Muscle of leg (tissue), 11 donors: ENCODE results near the gene PRKCE. TPM values are rescaled to one million over a fixed set of nuclear protein-coding genes. Genes with fewer than 3 reads are reported as not detected.

Source experiments
- DNase-seq: peaks from one replicate; pipeline ENCODE4 v3.0.0; 2013
- H3K27ac ChIP-seq: one replicate; pipeline ENCODE4 v1.5.1; 2013; ENCODE audit warnings: mild to moderate bottlenecking, low read length, control low read depth
- H3K27me3 ChIP-seq: one replicate; pipeline ENCODE4 v1.6.1; 2013; ENCODE audit warnings: low read length; ENCODE audit not compliant: control insufficient read depth, insufficient read depth
- H3K36me3 ChIP-seq: one replicate; pipeline ENCODE4 v1.6.1; 2013; ENCODE audit warnings: low read length; ENCODE audit not compliant: control insufficient read depth, insufficient read depth
- H3K4me1 ChIP-seq: one replicate; pipeline ENCODE4 v1.6.1; 2013; ENCODE audit warnings: low read length; ENCODE audit not compliant: control insufficient read depth, insufficient read depth
- H3K4me3 ChIP-seq: one replicate; pipeline ENCODE4 v1.5.1; 2013; ENCODE audit warnings: low read length, control low read depth
- H3K9me3 ChIP-seq: replicated peaks from 2 replicates; pipeline ENCODE4 v1.6.1; 2013; ENCODE audit warnings: low read depth, low read length; ENCODE audit not compliant: control insufficient read depth
- WGBS: methylation state at CpG from one replicate; pipeline ENCODE4 v1.1.5; 2013; ENCODE audit warnings: missing lambda C conversion rate; ENCODE audit not compliant: insufficient coverage; 5-methylcytosine and 5-hydroxymethylcytosine counted together
- polyA plus RNA-seq, 8 donors: library from polyadenylated mRNA; unstranded; fragments of 120-200 nt; gene quantifications; one replicate each; pipeline versions ENCODE4 v1.2.1 to v1.2.3, GENCODE V29; 2013; ENCODE audit warnings: inconsistent platforms in 1 of 8, low replicate concordance in 1 of 8; ENCODE audit not compliant: insufficient read length in 8 of 8, insufficient read depth in 1 of 8
- total RNA-seq: library from RNA; stranded (reverse); fragments of 120-200 nt; gene quantifications from one replicate; pipeline ENCODE4 v1.2.4, GENCODE V29; 2013

The PRKCE gene
- total and polyA plus RNA-seq, 9 donors: 3.5 to 8.6 (median 6.3) TPM

- Histone ChIP-seq H3K27ac (no peak overlapping the region), H3K27me3 (no peaks in the 10 kb centered on the region), H3K9me3 (no peaks in the 10 kb centered on the region), H3K4me1 (peaks cover 2% of the 10 kb centered on the region), H3K4me3 (no peak overlapping the region), H3K36me3 (no peaks in the 10 kb centered on the region)
- DNase-seq: no peak
- WGBS: no CpG with 5 or more reads among the region's 5 CpGs
Measured at GRCh38 chr2:45722477-45722876, 71.0 kb downstream of the PRKCE start.

- DNase-seq: no peak
- no peaks in the 10 kb centered on the region for H3K9me3 ChIP-seq
- no peak overlapping the region for H3K27ac ChIP-seq
- H3K36me3 ChIP-seq: no peaks in the 10 kb centered on the region
- H3K27me3 ChIP-seq: no peaks in the 10 kb centered on the region
- peaks cover 2% of the 10 kb centered on the region for H3K4me1 ChIP-seq
- 86% methylated on average over 1 of the region's 2 CpGs for WGBS
- H3K4me3 ChIP-seq: no peak overlapping the region
Measured at GRCh38 chr2:45723857-45724256, 72.4 kb downstream of the PRKCE start.

- no peaks in the 10 kb centered on the region for H3K36me3 ChIP-seq
- no CpG with 5 or more reads among the region's 2 CpGs for WGBS
- H3K4me1 ChIP-seq: peaks cover 2% of the 10 kb centered on the region
- H3K9me3 ChIP-seq: no peaks in the 10 kb centered on the region
- no peak overlapping the region for H3K4me3 ChIP-seq
- H3K27ac ChIP-seq: no peak overlapping the region
- H3K27me3 ChIP-seq: no peaks in the 10 kb centered on the region
- DNase-seq: no peak
Measured at GRCh38 chr2:45724335-45724734, 72.9 kb downstream of the PRKCE start.

- Histone ChIP-seq H3K4me3 (no peak overlapping the region), H3K4me1 (peaks cover 2% of the 10 kb centered on the region), H3K27me3 (no peaks in the 10 kb centered on the region), H3K27ac (no peak overlapping the region), H3K36me3 (no peaks in the 10 kb centered on the region), H3K9me3 (no peaks in the 10 kb centered on the region)
- no peak for DNase-seq
- 87% methylated on average over 3 of the region's 8 CpGs for WGBS
Measured at GRCh38 chr2:45725731-45726130, 74.3 kb downstream of the PRKCE start.

GRCh38 chr2:45726188-45726587 lies 74.7 kb downstream of the PRKCE start:
- H3K27ac ChIP-seq: no peak overlapping the region
- no peaks in the 10 kb centered on the region for H3K36me3 ChIP-seq
- no peak overlapping the region for H3K4me3 ChIP-seq
- WGBS: no CpG with 5 or more reads among the region's 4 CpGs
- H3K4me1 ChIP-seq: peaks cover 2% of the 10 kb centered on the region
- H3K27me3 ChIP-seq: no peaks in the 10 kb centered on the region
- DNase-seq: no peak
- no peaks in the 10 kb centered on the region for H3K9me3 ChIP-seq

- WGBS: 87% methylated on average over 3 of the region's 4 CpGs
- H3K4me3 ChIP-seq: no peak overlapping the region
- no peaks in the 10 kb centered on the region for H3K9me3 ChIP-seq
- no peaks in the 10 kb centered on the region for H3K27me3 ChIP-seq
- no peak for DNase-seq
- H3K36me3 ChIP-seq: no peaks in the 10 kb centered on the region
- H3K4me1 ChIP-seq: peaks cover 2% of the 10 kb centered on the region
- H3K27ac ChIP-seq: no peak overlapping the region
Measured at GRCh38 chr2:45728458-45728942, 77.0 kb downstream of the PRKCE start.

- no peak for DNase-seq
- 74% methylated on average over 4 of the region's 8 CpGs for WGBS
- Histone ChIP-seq H3K9me3 (no peaks in the 10 kb centered on the region), H3K4me3 (no peak overlapping the region), H3K27me3 (no peaks in the 10 kb centered on the region), H3K27ac (no peak overlapping the region), H3K4me1 (no peaks in the 10 kb centered on the region), H3K36me3 (no peaks in the 10 kb centered on the region)
Measured at GRCh38 chr2:45729753-45730512, 78.5 kb downstream of the PRKCE start.

- H3K4me1 ChIP-seq: no peaks in the 10 kb centered on the region
- no peak overlapping the region for H3K27ac ChIP-seq
- no peaks in the 10 kb centered on the region for H3K27me3 ChIP-seq
- no peaks in the 10 kb centered on the region for H3K9me3 ChIP-seq
- DNase-seq: no peak
- H3K36me3 ChIP-seq: no peaks in the 10 kb centered on the region
- H3K4me3 ChIP-seq: no peak overlapping the region
Measured at GRCh38 chr2:45731141-45731540, 79.7 kb downstream of the PRKCE start.

- no peak for DNase-seq
- no peaks in the 10 kb centered on the region for H3K27me3 ChIP-seq
- H3K4me3 ChIP-seq: no peak overlapping the region
- no peaks in the 10 kb centered on the region for H3K36me3 ChIP-seq
- no peaks in the 10 kb centered on the region for H3K4me1 ChIP-seq
- no peak overlapping the region for H3K27ac ChIP-seq
- WGBS: no CpG with 5 or more reads among the region's 2 CpGs
- H3K9me3 ChIP-seq: no peaks in the 10 kb centered on the region
Measured at GRCh38 chr2:45732436-45732835, 81.0 kb downstream of the PRKCE start.

- no peak overlapping the region for H3K4me3 ChIP-seq
- H3K36me3 ChIP-seq: no peaks in the 10 kb centered on the region
- H3K4me1 ChIP-seq: no peaks in the 10 kb centered on the region
- H3K27me3 ChIP-seq: no peaks in the 10 kb centered on the region
- DNase-seq: no peak
- H3K9me3 ChIP-seq: no peaks in the 10 kb centered on the region
- WGBS: 100% methylated on average over 1 of the region's 3 CpGs
- no peak overlapping the region for H3K27ac ChIP-seq
Measured at GRCh38 chr2:45732946-45733345, 81.5 kb downstream of the PRKCE start.

GRCh38 chr2:45734336-45734735 lies 82.9 kb downstream of the PRKCE start:
- Histone ChIP-seq H3K27me3 (no peaks in the 10 kb centered on the region), H3K4me1 (no peaks in the 10 kb centered on the region), H3K36me3 (no peaks in the 10 kb centered on the region), H3K4me3 (no peak overlapping the region), H3K9me3 (no peaks in the 10 kb centered on the region), H3K27ac (no peak overlapping the region)
- 96% methylated on average over 3 of the region's 6 CpGs for WGBS
- DNase-seq: no peak
